ENCODE measurements around the gene SNAPC3.

DNA sequence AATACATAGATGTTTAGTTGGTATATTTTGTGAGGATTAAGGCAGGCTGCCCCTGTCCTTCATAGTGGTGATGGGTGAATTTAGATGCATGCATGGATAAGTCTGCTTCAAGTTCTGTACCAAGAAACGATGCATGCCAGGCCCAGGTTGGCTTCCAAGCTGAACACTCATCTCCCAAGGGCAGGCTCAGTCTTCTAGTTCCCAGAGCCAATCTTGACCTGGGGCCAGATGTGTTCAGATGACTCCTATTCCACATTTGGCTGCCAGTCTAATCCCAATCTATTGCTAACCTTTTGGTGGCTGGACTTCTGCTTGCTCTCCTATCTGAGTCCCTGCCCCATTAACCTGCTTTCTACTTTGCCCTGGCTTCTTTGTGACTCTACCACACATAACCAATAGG, 18.5 kb upstream of the SNAPC3 start:
- TF ChIP-seq, protein P1, sequence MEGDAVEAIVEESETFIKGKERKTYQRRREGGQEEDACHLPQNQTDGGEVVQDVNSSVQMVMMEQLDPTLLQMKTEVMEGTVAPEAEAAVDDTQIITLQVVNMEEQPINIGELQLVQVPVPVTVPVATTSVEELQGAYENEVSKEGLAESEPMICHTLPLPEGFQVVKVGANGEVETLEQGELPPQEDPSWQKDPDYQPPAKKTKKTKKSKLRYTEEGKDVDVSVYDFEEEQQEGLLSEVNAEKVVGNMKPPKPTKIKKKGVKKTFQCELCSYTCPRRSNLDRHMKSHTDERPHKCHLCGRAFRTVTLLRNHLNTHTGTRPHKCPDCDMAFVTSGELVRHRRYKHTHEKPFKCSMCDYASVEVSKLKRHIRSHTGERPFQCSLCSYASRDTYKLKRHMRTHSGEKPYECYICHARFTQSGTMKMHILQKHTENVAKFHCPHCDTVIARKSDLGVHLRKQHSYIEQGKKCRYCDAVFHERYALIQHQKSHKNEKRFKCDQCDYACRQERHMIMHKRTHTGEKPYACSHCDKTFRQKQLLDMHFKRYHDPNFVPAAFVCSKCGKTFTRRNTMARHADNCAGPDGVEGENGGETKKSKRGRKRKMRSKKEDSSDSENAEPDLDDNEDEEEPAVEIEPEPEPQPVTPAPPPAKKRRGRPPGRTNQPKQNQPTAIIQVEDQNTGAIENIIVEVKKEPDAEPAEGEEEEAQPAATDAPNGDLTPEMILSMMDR (tag by site-specific recombination; IDR thresholded peaks at IDR 0.05): no peak
- TF ChIP-seq, protein P2, sequence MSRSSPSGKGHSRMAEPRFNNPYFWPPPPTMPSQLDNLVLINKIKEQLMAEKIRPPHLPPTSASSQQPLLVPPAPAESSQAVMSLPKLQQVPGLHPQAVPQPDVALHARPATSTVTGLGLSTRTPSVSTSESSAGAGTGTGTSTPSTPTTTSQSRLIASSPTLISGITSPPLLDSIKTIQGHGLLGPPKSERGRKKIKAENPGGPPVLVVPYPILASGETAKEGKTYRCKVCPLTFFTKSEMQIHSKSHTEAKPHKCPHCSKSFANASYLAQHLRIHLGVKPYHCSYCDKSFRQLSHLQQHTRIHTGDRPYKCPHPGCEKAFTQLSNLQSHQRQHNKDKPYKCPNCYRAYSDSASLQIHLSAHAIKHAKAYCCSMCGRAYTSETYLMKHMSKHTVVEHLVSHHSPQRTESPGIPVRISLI (tag by site-specific recombination; IDR thresholded peaks at IDR 0.05): no peak
- TF ChIP-seq MEIS1 (CRISPR knock-in tag; IDR thresholded peaks at IDR 0.05; ENCODE audit: borderline replicate concordance) (no peak), GLIS1 (tag by site-specific recombination; IDR thresholded peaks at IDR 0.05) (no peak), ZNF544 (tag by site-specific recombination; IDR thresholded peaks at IDR 0.05) (no peak), KLF1 (tag by site-specific recombination; IDR thresholded peaks at IDR 0.05) (no peak), KLF7 (tag by site-specific recombination; IDR thresholded peaks at IDR 0.05; ENCODE audit: borderline replicate concordance) (no peak), BCL11B (tag by site-specific recombination; IDR thresholded peaks at IDR 0.05; ENCODE audit: low read depth) (no peak), ZNF549 (tag by site-specific recombination; IDR thresholded peaks at IDR 0.05) (no peak)
